ENCODE results near the gene CLTCL1. TPM values are rescaled to one million over a fixed set of nuclear protein-coding genes. Genes with fewer than 3 reads are reported as not detected.

Gene CLTCL1
- total and polyA plus RNA-seq, 2 experiments from 2014 or later: 6.6 to 15.1 TPM

GRCh38 chr22:19226428-19226827 is 65.1 kb downstream of the CLTCL1 start:
- ATAC-seq (no peak), DNase-seq (ENCODE audit: low spot score) (no peak)
- H3K27me3 Mint-ChIP-seq (ENCODE audit: insufficient read depth, low read depth, poor library complexity): no peaks in the 10 kb centered on the region
- Histone ChIP-seq H2AFZ (no peak overlapping the region), H3K4me3 (no peak overlapping the region), H3K27ac (ENCODE audit: low read depth) (no peak overlapping the region), H3K36me3 (ENCODE audit: insufficient read depth) (no peaks in the 10 kb centered on the region; the same call in 1 of the 2 replicates), H3K27me3 (ENCODE audit: insufficient read depth) (no peaks in the 10 kb centered on the region), H3K9me2 (ENCODE audit: insufficient read depth) (0 out of 2 replicates have a peak, but pooled peaks cover 3% of the 10 kb centered on the region), H3K4me1 (ENCODE audit: insufficient read depth) (no peaks in the 10 kb centered on the region), H3F3A (replicated peaks; ENCODE audit: low read depth) (no peaks in the 10 kb centered on the region), H3K79me2 (replicated peaks; ENCODE audit: insufficient read depth) (no peaks in the 10 kb centered on the region), H4K20me1 (replicated peaks; ENCODE audit: insufficient read depth) (0 out of 2 replicates have a peak, but pooled peaks cover 3% of the 10 kb centered on the region), H3K4me2 (no peak overlapping the region)
- no peaks in the 10 kb centered on the region for H3K4me1 Mint-ChIP-seq
- H3K36me3 Mint-ChIP-seq (ENCODE audit: low read depth): peaks cover 38% of the 10 kb centered on the region
- H3K27ac Mint-ChIP-seq: no peak overlapping the region
- H3K4me3 Mint-ChIP-seq: no peak overlapping the region
- TF ChIP-seq, protein P1, sequence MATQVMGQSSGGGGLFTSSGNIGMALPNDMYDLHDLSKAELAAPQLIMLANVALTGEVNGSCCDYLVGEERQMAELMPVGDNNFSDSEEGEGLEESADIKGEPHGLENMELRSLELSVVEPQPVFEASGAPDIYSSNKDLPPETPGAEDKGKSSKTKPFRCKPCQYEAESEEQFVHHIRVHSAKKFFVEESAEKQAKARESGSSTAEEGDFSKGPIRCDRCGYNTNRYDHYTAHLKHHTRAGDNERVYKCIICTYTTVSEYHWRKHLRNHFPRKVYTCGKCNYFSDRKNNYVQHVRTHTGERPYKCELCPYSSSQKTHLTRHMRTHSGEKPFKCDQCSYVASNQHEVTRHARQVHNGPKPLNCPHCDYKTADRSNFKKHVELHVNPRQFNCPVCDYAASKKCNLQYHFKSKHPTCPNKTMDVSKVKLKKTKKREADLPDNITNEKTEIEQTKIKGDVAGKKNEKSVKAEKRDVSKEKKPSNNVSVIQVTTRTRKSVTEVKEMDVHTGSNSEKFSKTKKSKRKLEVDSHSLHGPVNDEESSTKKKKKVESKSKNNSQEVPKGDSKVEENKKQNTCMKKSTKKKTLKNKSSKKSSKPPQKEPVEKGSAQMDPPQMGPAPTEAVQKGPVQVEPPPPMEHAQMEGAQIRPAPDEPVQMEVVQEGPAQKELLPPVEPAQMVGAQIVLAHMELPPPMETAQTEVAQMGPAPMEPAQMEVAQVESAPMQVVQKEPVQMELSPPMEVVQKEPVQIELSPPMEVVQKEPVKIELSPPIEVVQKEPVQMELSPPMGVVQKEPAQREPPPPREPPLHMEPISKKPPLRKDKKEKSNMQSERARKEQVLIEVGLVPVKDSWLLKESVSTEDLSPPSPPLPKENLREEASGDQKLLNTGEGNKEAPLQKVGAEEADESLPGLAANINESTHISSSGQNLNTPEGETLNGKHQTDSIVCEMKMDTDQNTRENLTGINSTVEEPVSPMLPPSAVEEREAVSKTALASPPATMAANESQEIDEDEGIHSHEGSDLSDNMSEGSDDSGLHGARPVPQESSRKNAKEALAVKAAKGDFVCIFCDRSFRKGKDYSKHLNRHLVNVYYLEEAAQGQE (IDR thresholded peaks at IDR 0.05; ENCODE audit: unreplicated experiment): no peak
- TF ChIP-seq NANOG (IDR thresholded peaks at IDR 0.05; ENCODE audit: borderline replicate concordance): no peak
- TF ChIP-seq STAT1 (IDR thresholded peaks at IDR 0.05; ENCODE audit: unreplicated experiment): no peak
- no peak for TF ChIP-seq ZNF331 (CRISPR knock-in tag; IDR thresholded peaks at IDR 0.05; ENCODE audit: low read depth)
- TF ChIP-seq EZH2 (IDR thresholded peaks at IDR 0.05; ENCODE audit: low read depth, unreplicated experiment): no peak
- TF ChIP-seq, protein P2, sequence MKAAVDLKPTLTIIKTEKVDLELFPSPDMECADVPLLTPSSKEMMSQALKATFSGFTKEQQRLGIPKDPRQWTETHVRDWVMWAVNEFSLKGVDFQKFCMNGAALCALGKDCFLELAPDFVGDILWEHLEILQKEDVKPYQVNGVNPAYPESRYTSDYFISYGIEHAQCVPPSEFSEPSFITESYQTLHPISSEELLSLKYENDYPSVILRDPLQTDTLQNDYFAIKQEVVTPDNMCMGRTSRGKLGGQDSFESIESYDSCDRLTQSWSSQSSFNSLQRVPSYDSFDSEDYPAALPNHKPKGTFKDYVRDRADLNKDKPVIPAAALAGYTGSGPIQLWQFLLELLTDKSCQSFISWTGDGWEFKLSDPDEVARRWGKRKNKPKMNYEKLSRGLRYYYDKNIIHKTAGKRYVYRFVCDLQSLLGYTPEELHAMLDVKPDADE (IDR thresholded peaks at IDR 0.05): no peak
- TF ChIP-seq CTCF (conservative IDR thresholded peaks at IDR 0.05; ENCODE audit: low read depth in 2 of 2): no peak
- TF ChIP-seq EZH2phosphoT487 (IDR thresholded peaks at IDR 0.05; ENCODE audit: unreplicated experiment): no peak
- TF ChIP-seq JUNB (IDR thresholded peaks at IDR 0.05; ENCODE audit: unreplicated experiment): no peak
- TF ChIP-seq ZNF114 (CRISPR knock-in tag; IDR thresholded peaks at IDR 0.05): no peak
- no peaks in the 10 kb centered on the region for H3K9me3 Mint-ChIP-seq

Measured in GM23338 (cell line).